GM23338 (cell line): Measurements from ENCODE around the gene FBXO33. TPM values are rescaled to one million over a fixed set of nuclear protein-coding genes. Genes with fewer than 3 reads are reported as not detected.

Experiments
- ATAC-seq: fragments of 200-7000 bp; cut with Tn5 transposase; 3 replicates; pipeline ENCODE4 v1.9.1; 2020
- DNase-seq: peaks from one replicate; pipeline ENCODE4 v3.0.0-alpha.2; 2015; ENCODE audit warnings: low spot score
- H2AFZ ChIP-seq: fragments of 200-600 bp; sonication (generic); 2 replicates; pipeline ENCODE4 v1.8.0; 2016; ENCODE audit warnings: antibody characterized with exemption, mild to moderate bottlenecking, moderate library complexity
- H3F3A ChIP-seq: fragments of 200-600 bp; sonication (generic); replicated peaks from 2 replicates; pipeline ENCODE4 v1.8.0; 2017; ENCODE audit warnings: antibody characterized with exemption, mixed run types, low read depth
- H3K27ac ChIP-seq: fragments of 200-600 bp; sonication (generic); 2 replicates; pipeline ENCODE4 v1.6.1; 2016; ENCODE audit warnings: low read depth
- H3K27me3 ChIP-seq: fragments of 200-600 bp; sonication (generic); 2 replicates; pipeline ENCODE4 v1.8.0; 2016; ENCODE audit warnings: mild to moderate bottlenecking, mixed run types, moderate library complexity; ENCODE audit not compliant: insufficient read depth
- H3K36me3 ChIP-seq: fragments of 200-600 bp; sonication (generic); 2 replicates; pipeline ENCODE4 v1.8.0; 2016; ENCODE audit warnings: mild to moderate bottlenecking; ENCODE audit not compliant: insufficient read depth
- H3K4me1 ChIP-seq: fragments of 200-600 bp; sonication (generic); 2 replicates; pipeline ENCODE4 v1.8.0; 2016; ENCODE audit warnings: mild to moderate bottlenecking, moderate library complexity; ENCODE audit not compliant: insufficient read depth
- H3K4me2 ChIP-seq: fragments of 200-600 bp; sonication (generic); 2 replicates; pipeline ENCODE4 v1.7.1; 2017; ENCODE audit warnings: mixed run types
- H3K4me3 ChIP-seq: fragments of 200-600 bp; sonication (generic); 2 replicates; pipeline ENCODE4 v1.6.1; 2016; ENCODE audit warnings: mixed run types
- H3K79me2 ChIP-seq: fragments of 200-600 bp; sonication (generic); replicated peaks from 2 replicates; pipeline ENCODE4 v1.8.0; 2017; ENCODE audit warnings: mild to moderate bottlenecking; ENCODE audit not compliant: insufficient read depth
- H3K9me2 ChIP-seq: fragments of 200-600 bp; sonication (generic); 2 replicates; pipeline ENCODE4 v1.8.0; 2017; ENCODE audit not compliant: insufficient read depth
- H4K20me1 ChIP-seq: fragments of 200-600 bp; sonication (generic); replicated peaks from 2 replicates; pipeline ENCODE4 v1.8.0; 2017; ENCODE audit warnings: mild to moderate bottlenecking; ENCODE audit not compliant: insufficient read depth
- H3K27ac Mint-ChIP-seq: 2 replicates; pipeline ENCODE4 v1.8.0; 2020; ENCODE audit warnings: inconsistent platforms, mild to moderate bottlenecking, moderate library complexity, mixed read lengths
- H3K27me3 Mint-ChIP-seq: 3 replicates; pipeline ENCODE4 v1.8.0; 2022; ENCODE audit warnings: low read depth, mild to moderate bottlenecking, moderate library complexity, mixed read lengths, inconsistent platforms; ENCODE audit not compliant: insufficient read depth, poor library complexity
- H3K36me3 Mint-ChIP-seq: 3 replicates; pipeline ENCODE4 v1.8.0; 2021; ENCODE audit warnings: low read depth, mild to moderate bottlenecking, inconsistent platforms, moderate library complexity, mixed read lengths
- H3K4me1 Mint-ChIP-seq: 3 replicates; pipeline ENCODE4 v1.8.0; 2020; ENCODE audit warnings: mild to moderate bottlenecking, inconsistent platforms, mixed read lengths
- H3K4me3 Mint-ChIP-seq: 3 replicates; pipeline ENCODE4 v1.8.0; 2021; ENCODE audit warnings: moderate library complexity, mild to moderate bottlenecking, inconsistent platforms, mixed read lengths
- H3K9me3 Mint-ChIP-seq: 3 replicates; pipeline ENCODE4 v1.8.0; 2020; ENCODE audit warnings: moderate library complexity, mild to moderate bottlenecking, inconsistent platforms, mixed read lengths
- JUNB ChIP-seq: IDR thresholded peaks from one replicate; pipeline ENCODE4 v1.6.1; 2016; ENCODE audit warnings: antibody characterized with exemption; ENCODE audit not compliant: unreplicated experiment
- NANOG ChIP-seq: IDR thresholded peaks from 2 replicates; pipeline ENCODE4 v1.6.1; 2016; ENCODE audit warnings: antibody characterized with exemption, borderline replicate concordance
- POLR2AphosphoS5 ChIP-seq: IDR thresholded peaks from 2 replicates; pipeline ENCODE4 v1.6.1; 2016; ENCODE audit warnings: antibody characterized with exemption, low read depth
- STAT1 ChIP-seq: IDR thresholded peaks from one replicate; pipeline ENCODE4 v1.6.1; 2016; ENCODE audit warnings: antibody characterized with exemption; ENCODE audit not compliant: unreplicated experiment
- ZNF114 ChIP-seq: fragments of 250-450 bp; sonication (Bioruptor Pico); IDR thresholded peaks from 2 replicates; pipeline ENCODE4 v1.5.0; 2020; ENCODE audit warnings: mild to moderate bottlenecking, moderate library complexity
- polyA plus RNA-seq: library from polyadenylated mRNA; unstranded; fragments of >200 nt; fragmentation: Nextera tagmentation; extraction: Ambion mirVana; gene quantifications from 2 replicates; pipeline ENCODE4 v1.2.1, GENCODE V29; 2016
- total RNA-seq: library from RNA; depleted of rRNA; stranded (reverse); fragments of >200 nt; shearing (Covaris generic); gene quantifications from 2 replicates; pipeline ENCODE4 v1.2.3, GENCODE V29; 2014
- TF ChIP-seq, protein P1 (sequence below): fragments of 250-450 bp; sonication (Bioruptor Pico); IDR thresholded peaks from 2 replicates; pipeline ENCODE4 v1.5.0; 2020; ENCODE audit warnings: mild to moderate bottlenecking, moderate library complexity

FBXO33 gene
- total and polyA plus RNA-seq, 2 experiments from 2014 or later = 6.7 to 13.1 TPM

GRCh38 chr14:39452680-39453079 is 20.4 kb upstream of the FBXO33 start:
- Histone ChIP-seq H3K4me1 (no peaks in the 10 kb centered on the region), H3K27ac (no peak overlapping the region), H3K36me3 (no peaks in the 10 kb centered on the region), H3F3A (no peaks in the 10 kb centered on the region), H3K4me2 (no peak overlapping the region), H4K20me1 (no peaks in the 10 kb centered on the region), H3K79me2 (no peaks in the 10 kb centered on the region), H2AFZ (no peak overlapping the region), H3K9me2 (0 out of 2 replicates have a peak, but pooled peaks cover 3% of the 10 kb centered on the region), H3K27me3 (no peaks in the 10 kb centered on the region), H3K4me3 (no peak overlapping the region)
- no peaks in the 10 kb centered on the region for H3K36me3 Mint-ChIP-seq
- no peak for ATAC-seq
- no peak for DNase-seq
- peaks cover 3% of the 10 kb centered on the region for H3K27me3 Mint-ChIP-seq
- TF ChIP-seq STAT1 (no peak), ZNF114 (CRISPR knock-in tag) (no peak)
- H3K9me3 Mint-ChIP-seq = no peaks in the 10 kb centered on the region
- H3K4me3 Mint-ChIP-seq = no peak overlapping the region
- peaks cover 2% of the 10 kb centered on the region; the same call in 1 of the 3 replicates for H3K4me1 Mint-ChIP-seq
- no peak overlapping the region for H3K27ac Mint-ChIP-seq

- Histone ChIP-seq H3K27ac (no peak overlapping the region), H3K4me2 (no peak overlapping the region), H3F3A (no peaks in the 10 kb centered on the region), H4K20me1 (no peaks in the 10 kb centered on the region), H3K36me3 (no peaks in the 10 kb centered on the region), H3K4me1 (no peaks in the 10 kb centered on the region), H3K79me2 (no peaks in the 10 kb centered on the region), H3K4me3 (no peak overlapping the region), H3K9me2 (0 out of 2 replicates have a peak, but pooled peaks cover under 1% of the 10 kb centered on the region), H2AFZ (no peak overlapping the region), H3K27me3 (no peaks in the 10 kb centered on the region)
- Mint-ChIP-seq H3K4me3 (no peak overlapping the region), H3K27me3 (peaks cover 3% of the 10 kb centered on the region), H3K36me3 (no peaks in the 10 kb centered on the region), H3K4me1 (peaks cover 2% of the 10 kb centered on the region; the same call in 1 of the 3 replicates), H3K27ac (no peak overlapping the region), H3K9me3 (no peaks in the 10 kb centered on the region)
- ATAC-seq = no peak
- TF ChIP-seq POLR2AphosphoS5 = no peak
- TF ChIP-seq, protein P1, sequence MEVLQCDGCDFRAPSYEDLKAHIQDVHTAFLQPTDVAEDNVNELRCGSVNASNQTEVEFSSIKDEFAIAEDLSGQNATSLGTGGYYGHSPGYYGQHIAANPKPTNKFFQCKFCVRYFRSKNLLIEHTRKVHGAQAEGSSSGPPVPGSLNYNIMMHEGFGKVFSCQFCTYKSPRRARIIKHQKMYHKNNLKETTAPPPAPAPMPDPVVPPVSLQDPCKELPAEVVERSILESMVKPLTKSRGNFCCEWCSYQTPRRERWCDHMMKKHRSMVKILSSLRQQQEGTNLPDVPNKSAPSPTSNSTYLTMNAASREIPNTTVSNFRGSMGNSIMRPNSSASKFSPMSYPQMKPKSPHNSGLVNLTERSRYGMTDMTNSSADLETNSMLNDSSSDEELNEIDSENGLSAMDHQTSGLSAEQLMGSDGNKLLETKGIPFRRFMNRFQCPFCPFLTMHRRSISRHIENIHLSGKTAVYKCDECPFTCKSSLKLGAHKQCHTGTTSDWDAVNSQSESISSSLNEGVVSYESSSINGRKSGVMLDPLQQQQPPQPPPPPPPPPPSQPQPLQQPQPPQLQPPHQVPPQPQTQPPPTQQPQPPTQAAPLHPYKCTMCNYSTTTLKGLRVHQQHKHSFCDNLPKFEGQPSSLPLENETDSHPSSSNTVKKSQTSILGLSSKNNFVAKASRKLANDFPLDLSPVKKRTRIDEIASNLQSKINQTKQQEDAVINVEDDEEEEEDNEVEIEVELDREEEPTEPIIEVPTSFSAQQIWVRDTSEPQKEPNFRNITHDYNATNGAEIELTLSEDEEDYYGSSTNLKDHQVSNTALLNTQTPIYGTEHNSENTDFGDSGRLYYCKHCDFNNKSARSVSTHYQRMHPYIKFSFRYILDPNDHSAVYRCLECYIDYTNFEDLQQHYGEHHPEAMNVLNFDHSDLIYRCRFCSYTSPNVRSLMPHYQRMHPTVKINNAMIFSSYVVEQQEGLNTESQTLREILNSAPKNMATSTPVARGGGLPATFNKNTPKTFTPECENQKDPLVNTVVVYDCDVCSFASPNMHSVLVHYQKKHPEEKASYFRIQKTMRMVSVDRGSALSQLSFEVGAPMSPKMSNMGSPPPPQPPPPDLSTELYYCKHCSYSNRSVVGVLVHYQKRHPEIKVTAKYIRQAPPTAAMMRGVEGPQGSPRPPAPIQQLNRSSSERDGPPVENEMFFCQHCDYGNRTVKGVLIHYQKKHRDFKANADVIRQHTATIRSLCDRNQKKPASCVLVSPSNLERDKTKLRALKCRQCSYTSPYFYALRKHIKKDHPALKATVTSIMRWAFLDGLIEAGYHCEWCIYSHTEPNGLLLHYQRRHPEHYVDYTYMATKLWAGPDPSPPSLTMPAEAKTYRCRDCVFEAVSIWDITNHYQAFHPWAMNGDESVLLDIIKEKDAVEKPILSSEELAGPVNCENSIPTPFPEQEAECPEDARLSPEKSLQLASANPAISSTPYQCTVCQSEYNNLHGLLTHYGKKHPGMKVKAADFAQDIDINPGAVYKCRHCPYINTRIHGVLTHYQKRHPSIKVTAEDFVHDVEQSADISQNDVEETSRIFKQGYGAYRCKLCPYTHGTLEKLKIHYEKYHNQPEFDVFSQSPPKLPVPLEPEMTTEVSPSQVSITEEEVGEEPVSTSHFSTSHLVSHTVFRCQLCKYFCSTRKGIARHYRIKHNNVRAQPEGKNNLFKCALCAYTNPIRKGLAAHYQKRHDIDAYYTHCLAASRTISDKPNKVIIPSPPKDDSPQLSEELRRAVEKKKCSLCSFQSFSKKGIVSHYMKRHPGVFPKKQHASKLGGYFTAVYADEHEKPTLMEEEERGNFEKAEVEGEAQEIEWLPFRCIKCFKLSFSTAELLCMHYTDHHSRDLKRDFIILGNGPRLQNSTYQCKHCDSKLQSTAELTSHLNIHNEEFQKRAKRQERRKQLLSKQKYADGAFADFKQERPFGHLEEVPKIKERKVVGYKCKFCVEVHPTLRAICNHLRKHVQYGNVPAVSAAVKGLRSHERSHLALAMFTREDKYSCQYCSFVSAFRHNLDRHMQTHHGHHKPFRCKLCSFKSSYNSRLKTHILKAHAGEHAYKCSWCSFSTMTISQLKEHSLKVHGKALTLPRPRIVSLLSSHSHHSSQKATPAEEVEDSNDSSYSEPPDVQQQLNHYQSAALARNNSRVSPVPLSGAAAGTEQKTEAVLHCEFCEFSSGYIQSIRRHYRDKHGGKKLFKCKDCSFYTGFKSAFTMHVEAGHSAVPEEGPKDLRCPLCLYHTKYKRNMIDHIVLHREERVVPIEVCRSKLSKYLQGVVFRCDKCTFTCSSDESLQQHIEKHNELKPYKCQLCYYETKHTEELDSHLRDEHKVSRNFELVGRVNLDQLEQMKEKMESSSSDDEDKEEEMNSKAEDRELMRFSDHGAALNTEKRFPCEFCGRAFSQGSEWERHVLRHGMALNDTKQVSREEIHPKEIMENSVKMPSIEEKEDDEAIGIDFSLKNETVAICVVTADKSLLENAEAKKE = no peak
- TF ChIP-seq NANOG = no peak
- TF ChIP-seq JUNB = no peak
- TF ChIP-seq ZNF114 (CRISPR knock-in tag) = no peak
- no peak for DNase-seq
Measured at GRCh38 chr14:39451811-39452210, 19.6 kb upstream of the FBXO33 start.
